HCT116 (cell line): Measurements from ENCODE around the gene CNPPD1. TPM values are rescaled to one million over a fixed set of nuclear protein-coding genes. Genes with fewer than 3 reads are reported as not detected.

Source experiments
- ATAC-seq: fragments of 200-7000 bp; cut with Tn5 transposase; 2 replicates; pipeline ENCODE4 v1.9.1; 2020; ENCODE audit warnings: mild to moderate bottlenecking, moderate library complexity
- BruUV-seq: library from RNA; stranded (reverse); fragments of 400-500 nt; replicated peaks from 2 replicates; lab custom pipeline; 2021; lab: Mats Ljungman, UMichigan
- CTCF ChIA-PET: fragments of 300-600 bp; sonication (Branson Sonifier 250); formaldehyde crosslinking; loops from one replicate; lab custom pipeline; 2021; ENCODE audit warnings: antibody characterized with exemption; lab: Charles Lee
- POLR2A ChIA-PET: fragments of 300-600, 350-600 bp; sonication (Branson Sonifier 250); formaldehyde crosslinking; loops from one replicate; lab custom pipeline; 2021; ENCODE audit warnings: antibody characterized with exemption; lab: Charles Lee
- RAD21 ChIA-PET, 2 experiments: fragments of 300-600 bp; sonication (Branson Sonifier 250); formaldehyde crosslinking; loops; one replicate each; lab custom pipeline; 2023; ENCODE audit warnings: low total read pairs in 2 of 2; ENCODE audit not compliant: uncharacterized antibody in 2 of 2, unreplicated experiment in 2 of 2, low non-redundant PET in 1 of 2; lab: Charles Lee
- DNase-seq: peaks from one replicate; pipeline ENCODE4 v3.0.0-alpha.2; 2010; ENCODE audit warnings: low read depth, low spot score
- H2AFZ ChIP-seq: fragments of 200-600 bp; shearing (Covaris generic), sonication (generic); 2 replicates; pipeline ENCODE4 v1.6.1; 2017; ENCODE audit warnings: low read depth, mixed run types, mixed read lengths, antibody characterized with exemption, low read length; ENCODE audit not compliant: poor library complexity, severe bottlenecking
- H3K27ac ChIP-seq: 2 replicates; pipeline ENCODE4 v1.5.1; 2012; ENCODE audit warnings: low read depth, low read length
- H3K27me3 ChIP-seq: fragments of 200-600 bp; sonication (generic); 2 replicates; pipeline ENCODE4 v1.6.1; 2016; ENCODE audit warnings: mixed run types, low read length, mixed read lengths; ENCODE audit not compliant: insufficient read depth
- H3K36me3 ChIP-seq, 2 experiments: fragments of 200-500 bp in 1 of 2; fragments of 200-600 bp in 1 of 2; sonication (Bioruptor generic) in 1 of 2; sonication (generic) in 1 of 2; 2 replicates each; pipeline versions ENCODE4 v1.5.1 to v1.6.1; 2014 to 2016; ENCODE audit warnings: low read length in 2 of 2, inconsistent platforms in 1 of 2, mixed read lengths in 1 of 2, mixed run types in 1 of 2; ENCODE audit not compliant: insufficient read depth in 2 of 2, control insufficient read depth in 1 of 2
- H3K4me1 ChIP-seq, 2 experiments: fragments of 200-600 bp in 1 of 2; sonication (generic) in 1 of 2; 2 replicates each; pipeline versions ENCODE4 v1.5.1 to v1.6.1; 2012 to 2017; ENCODE audit warnings: low read length in 2 of 2, inconsistent platforms in 1 of 2, mild to moderate bottlenecking in 1 of 2, mixed read lengths in 1 of 2, mixed run types in 1 of 2, moderate library complexity in 1 of 2; ENCODE audit not compliant: insufficient read depth in 2 of 2, control insufficient read depth in 1 of 2
- H3K4me2 ChIP-seq: fragments of 200-600 bp; sonication (generic); 2 replicates; pipeline ENCODE4 v1.6.1; 2017; ENCODE audit warnings: mixed run types, low read length, mixed read lengths
- H3K4me3 ChIP-seq, 2 experiments: fragments of 200-600 bp in 1 of 2; sonication (generic) in 1 of 2; replicated peaks in 1 of 2; 2 replicates each; pipeline ENCODE4 v1.5.1; 2011 to 2016; ENCODE audit warnings: low read length in 2 of 2, control low read depth in 1 of 2, low read depth in 1 of 2, mild to moderate bottlenecking in 1 of 2, mixed read lengths in 1 of 2, mixed run types in 1 of 2
- H3K79me2 ChIP-seq: fragments of 200-600 bp; sonication (generic); 2 replicates; pipeline ENCODE4 v1.6.1; 2017; ENCODE audit warnings: mild to moderate bottlenecking, mixed run types, low read length, moderate library complexity, mixed read lengths; ENCODE audit not compliant: insufficient read depth
- H3K9ac ChIP-seq: fragments of 200-600 bp; sonication (generic); 2 replicates; pipeline ENCODE4 v1.6.1; 2016; ENCODE audit warnings: low read length, mixed read lengths
- H3K9me2 ChIP-seq: fragments of 200-600 bp; sonication (generic), shearing (Covaris generic); 2 replicates; pipeline ENCODE4 v1.6.1; 2017; ENCODE audit warnings: mixed run types, mild to moderate bottlenecking, moderate library complexity; ENCODE audit not compliant: insufficient read depth
- H3K9me3 ChIP-seq, 2 experiments: fragments of 200-500 bp in 1 of 2; fragments of 200-600 bp in 1 of 2; sonication (Bioruptor generic) in 1 of 2; sonication (generic) in 1 of 2; 2 replicates each; pipeline ENCODE4 v1.6.1; 2014 to 2017; ENCODE audit warnings: low read length in 2 of 2, mixed read lengths in 2 of 2, inconsistent platforms in 1 of 2, low read depth in 1 of 2, mild to moderate bottlenecking in 1 of 2, mixed run types in 1 of 2, moderate library complexity in 1 of 2; ENCODE audit not compliant: control insufficient read depth in 1 of 2, insufficient read depth in 1 of 2
- H4K20me1 ChIP-seq: fragments of 200-600 bp; sonication (generic), shearing (Covaris generic); 2 replicates; pipeline ENCODE4 v1.6.1; 2017; ENCODE audit warnings: mixed run types, mild to moderate bottlenecking, moderate library complexity; ENCODE audit not compliant: insufficient read depth
- ATF3 ChIP-seq: IDR thresholded peaks from 2 replicates; pipeline ENCODE4 v1.6.1; 2012
- EZH2phosphoT487 ChIP-seq: fragments of 200-600 bp; IDR thresholded peaks from 2 replicates; pipeline ENCODE4 v1.6.1; 2018; ENCODE audit warnings: antibody characterized with exemption, borderline replicate concordance
- JUND ChIP-seq: IDR thresholded peaks from 2 replicates; pipeline ENCODE4 v1.6.1; 2012
- RAD21 ChIP-seq: IDR thresholded peaks from 2 replicates; pipeline ENCODE4 v1.6.1; 2012; ENCODE audit warnings: low read depth, mild to moderate bottlenecking
- SP1 ChIP-seq: IDR thresholded peaks from 2 replicates; pipeline ENCODE4 v1.6.1; 2012; ENCODE audit warnings: low read depth
- SRF ChIP-seq: IDR thresholded peaks from 2 replicates; pipeline ENCODE4 v1.6.1; 2012; ENCODE audit warnings: low read depth
- TCF7L2 ChIP-seq: IDR thresholded peaks from 2 replicates; pipeline ENCODE4 v1.7.0; 2011; ENCODE audit warnings: borderline replicate concordance, inconsistent platforms; ENCODE audit not compliant: insufficient read depth, insufficient read length; ENCODE audit errors: extremely low read depth
- YY1 ChIP-seq: IDR thresholded peaks from 2 replicates; pipeline ENCODE4 v1.6.1; 2011; ENCODE audit warnings: low read length, low read depth, moderate library complexity, mild to moderate bottlenecking; ENCODE audit not compliant: insufficient replicate concordance; ENCODE audit errors: extremely low read depth
- ZBTB33 ChIP-seq: IDR thresholded peaks from 2 replicates; pipeline ENCODE4 v1.6.1; 2011; ENCODE audit warnings: mild to moderate bottlenecking, low read length, moderate library complexity; ENCODE audit not compliant: insufficient replicate concordance; ENCODE audit errors: extremely low read depth
- ZFX ChIP-seq: fragments of 450-650 bp; IDR thresholded peaks from 2 replicates; pipeline ENCODE4 v1.6.1; 2017
- ZNF274 ChIP-seq: fragments of 200-500 bp; sonication (Bioruptor generic); IDR thresholded peaks from 2 replicates; pipeline ENCODE4 v1.6.1; 2014; ENCODE audit warnings: mild to moderate bottlenecking, low read depth, low read length, inconsistent platforms
- intact Hi-C: fragments of 100-400 bp; cut with micrococcal nuclease; formaldehyde crosslinking; loops from 2 replicates; pipeline ENCODE4 v1.10.0; 2022
- total RNA-seq: library from RNA; stranded (reverse); gene quantifications from one replicate; pipeline ENCODE4 v1.2.1, GENCODE V29; 2021; ENCODE audit not compliant: unreplicated experiment

The CNPPD1 gene
- total RNA-seq, 1 experiment from 2014 or later: 41.9 TPM

DNA sequence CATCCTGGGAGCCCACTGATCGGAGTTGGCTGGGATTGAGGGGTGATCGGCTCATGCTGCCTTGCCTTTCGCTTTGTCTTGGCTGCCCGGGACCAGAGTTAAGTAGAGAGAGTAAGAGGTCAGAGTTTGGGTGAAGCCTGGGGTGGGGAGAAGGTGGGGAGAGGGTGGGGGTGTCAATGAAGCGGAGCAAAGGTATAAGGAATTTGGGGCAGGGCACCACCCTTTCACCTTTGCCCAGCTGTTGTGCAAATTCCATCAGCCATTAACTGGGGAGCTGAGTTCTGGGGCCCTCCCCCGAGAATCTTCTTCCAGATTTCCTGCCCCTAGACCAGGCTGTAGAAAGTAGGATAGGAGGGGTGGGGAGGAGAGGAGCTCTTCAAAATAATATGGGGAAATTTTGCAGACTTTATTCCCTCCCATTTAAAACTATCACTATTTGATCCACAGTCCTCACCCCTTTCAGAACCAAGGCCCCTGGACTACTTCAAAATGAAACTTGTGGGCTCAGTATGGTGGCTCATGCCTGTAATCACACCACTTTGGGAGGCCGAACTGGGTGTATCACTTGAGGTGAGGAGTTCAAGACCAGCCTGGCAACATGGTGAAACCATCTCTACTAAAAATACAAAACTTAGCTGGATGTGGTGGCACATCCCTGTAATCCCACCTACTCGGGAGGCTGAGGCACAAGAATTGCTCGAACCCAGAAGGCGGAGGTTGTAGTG is 6.6 kb downstream of the CNPPD1 start, which contains the start of gene SLC23A3:
SLC23A3 (minus strand) TSS at position 100 of the 725 bp plus-strand sequence; CDS start at position 55, 45 bp downstream.
- DNase-seq: no peak

More for the DNA sequence above, 6.6 kb downstream of the CNPPD1 start, which contains the start of gene SLC23A3:
- ATAC-seq: no peak
- H3K9me2 ChIP-seq: no peaks in the 10 kb centered on the region
- no peak within 1 kb of the TSS for H3K27ac ChIP-seq
- H3K4me2 ChIP-seq: no peak within 1 kb of the TSS
- H3K9me3 ChIP-seq: no peaks in the 10 kb centered on the region
- BruUV-seq: no TSS peak
- H2AFZ ChIP-seq: no peak within 1 kb of the TSS
- H3K4me1 ChIP-seq: no peaks in the 10 kb centered on the region
- TF ChIP-seq SRF (no peak), SP1 (no peak), EZH2phosphoT487 (no peak), ZFX (no peak), ZNF274 (no peak), RAD21 (no peak), YY1 (no peak), ATF3 (no peak), JUND (no peak), ZBTB33 (no peak), TCF7L2 (no peak)
- intact Hi-C loops: loop anchor here (2.0 to 10.0 kb wide), 3 partner anchors 41 to 365 kb away; no protein-coding TSS in a partner anchor
- RAD21 ChIA-PET: no interaction called here
- POLR2A ChIA-PET: no interaction called here
- no peak within 1 kb of the TSS for H3K4me3 ChIP-seq
- CTCF ChIA-PET: interaction anchor here (0.9 to 1.7 kb wide), 3 partner anchors 41 to 125 kb away, joined by 4 to 10 read pairs (median 7); partner anchors contain the start of gene ABCB6
- H3K9ac ChIP-seq: no peak within 1 kb of the TSS
- peaks cover 0 to 7% of the 10 kb centered on the region in 2 experiments; a peak in 2 of 4 replicates for H3K36me3 ChIP-seq
- H3K79me2 ChIP-seq: no peaks in the 10 kb centered on the region
- no peaks in the 10 kb centered on the region for H3K27me3 ChIP-seq
- H4K20me1 ChIP-seq: no peaks in the 10 kb centered on the region
